HuH-7.5 (cell line): ENCODE results near the gene TTF2.
"Not testable (repeated sequence)": the region's sequence is repeated elsewhere in the genome, so short reads cannot be mapped to it uniquely, and the experiment has no call there.

Experiments used
- DNase-seq: peaks from one replicate; pipeline ENCODE4 v3.0.0; 2011; ENCODE audit warnings: low spot score

TTF2 gene

DNA sequence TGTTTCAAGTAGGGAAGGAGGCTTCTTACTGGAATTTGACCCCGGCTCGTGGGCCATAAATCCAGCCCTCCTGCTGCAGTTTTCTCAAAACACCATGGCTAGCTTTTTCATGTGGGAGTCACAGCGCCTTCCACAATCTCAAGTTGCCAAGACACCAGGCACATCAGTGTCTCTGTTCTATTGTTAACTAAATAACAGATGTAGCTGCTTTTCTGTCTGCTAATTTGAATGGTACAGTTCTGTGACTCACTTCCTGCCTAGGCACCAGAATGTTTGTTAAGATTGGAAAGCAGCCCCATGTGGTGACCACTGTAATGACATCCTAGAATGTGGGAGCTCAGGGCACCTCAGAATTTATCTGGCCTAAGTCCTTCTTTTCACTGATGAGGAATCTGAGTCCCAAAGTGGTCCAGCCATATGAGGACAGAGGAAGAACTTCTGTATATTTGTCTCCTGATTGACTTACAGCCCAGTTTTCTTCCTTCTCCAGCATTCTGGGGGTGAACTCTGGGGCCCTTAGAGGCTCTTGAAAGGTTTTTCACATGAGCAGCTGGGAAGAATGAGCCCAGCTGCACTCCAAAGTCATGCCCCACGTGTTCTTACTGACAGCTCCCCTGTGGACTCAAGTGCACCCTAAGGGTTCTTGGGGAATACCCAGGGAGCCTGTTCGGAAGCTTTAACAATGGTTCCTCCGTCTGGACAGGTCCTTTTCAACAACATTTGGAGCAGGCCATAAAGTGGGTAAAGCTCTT is 33.9 kb downstream of the TTF2 start:
- no peak for DNase-seq

DNA sequence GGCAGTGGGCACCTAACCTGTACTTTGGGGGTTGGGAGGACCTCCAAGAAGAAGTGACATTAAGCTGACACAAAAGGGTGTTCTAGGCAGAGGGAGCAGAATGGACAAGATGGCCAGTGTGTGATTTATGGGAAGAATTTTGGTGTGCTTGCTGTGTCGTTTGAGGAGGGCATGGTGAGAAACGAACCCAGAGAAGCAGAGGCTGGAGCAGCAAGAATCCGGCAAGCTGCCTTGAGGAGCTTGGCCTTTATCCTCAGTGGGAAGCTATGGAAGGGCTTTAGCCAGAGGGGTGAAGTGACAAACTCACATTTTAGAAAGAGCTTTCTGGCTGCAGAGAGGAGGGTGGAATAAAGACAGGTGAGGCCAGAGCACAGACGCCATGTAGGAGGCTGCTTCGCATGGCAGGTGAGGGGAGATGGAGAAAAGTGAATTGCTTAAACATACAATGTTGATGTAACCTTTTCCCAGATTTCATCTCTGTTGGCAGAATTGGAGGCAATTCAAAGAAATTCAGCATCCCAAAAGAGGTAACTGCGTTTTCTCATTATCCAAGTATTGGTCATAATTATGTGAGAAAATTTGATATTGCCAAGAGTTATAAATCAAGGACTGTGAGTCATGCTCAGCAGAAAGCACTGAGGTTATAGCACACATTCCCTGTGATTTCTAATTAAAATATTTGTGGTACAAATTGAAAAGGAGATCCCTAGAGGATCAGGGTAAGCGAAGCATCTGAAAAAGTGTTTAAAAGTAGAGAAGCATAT is 34.9 kb downstream of the TTF2 start:
- no peak for DNase-seq

- no peak for DNase-seq
These were observed 36.9 kb downstream of the TTF2 start for GRCh38 chr1:117096951-117097408.

- DNase-seq = no peak
These were observed 37.3 kb downstream of the TTF2 start for GRCh38 chr1:117097443-117097842.

DNA sequence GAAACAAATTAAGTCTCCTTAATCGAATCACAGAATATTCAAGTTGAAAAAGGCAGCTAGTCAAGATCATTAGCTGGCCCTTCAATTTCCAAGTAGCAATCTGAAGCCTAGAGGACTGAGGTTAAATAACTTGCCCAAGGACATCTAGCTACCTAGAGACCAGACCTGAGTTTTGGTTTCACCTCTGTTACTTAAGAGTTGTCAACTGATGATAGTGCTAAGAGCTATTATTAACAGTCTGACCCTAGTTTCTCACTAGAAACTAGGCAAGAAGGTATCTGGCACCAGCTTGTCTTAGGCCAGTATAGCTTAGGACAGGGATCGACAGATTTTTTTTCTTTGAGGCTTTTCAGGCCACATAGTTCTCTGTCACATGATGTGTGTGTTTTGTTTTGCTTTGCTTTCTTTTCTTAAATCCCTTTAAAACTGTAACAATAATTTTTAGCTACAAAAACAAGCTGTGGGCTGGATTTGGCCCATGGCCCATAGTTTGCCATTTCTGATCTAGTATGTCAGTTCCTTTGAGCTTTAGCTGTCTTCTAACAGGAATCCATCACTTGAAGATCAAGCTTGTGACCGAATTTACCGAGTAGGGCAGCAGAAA is 38.3 kb downstream of the TTF2 start:
- no peak for DNase-seq

DNA sequence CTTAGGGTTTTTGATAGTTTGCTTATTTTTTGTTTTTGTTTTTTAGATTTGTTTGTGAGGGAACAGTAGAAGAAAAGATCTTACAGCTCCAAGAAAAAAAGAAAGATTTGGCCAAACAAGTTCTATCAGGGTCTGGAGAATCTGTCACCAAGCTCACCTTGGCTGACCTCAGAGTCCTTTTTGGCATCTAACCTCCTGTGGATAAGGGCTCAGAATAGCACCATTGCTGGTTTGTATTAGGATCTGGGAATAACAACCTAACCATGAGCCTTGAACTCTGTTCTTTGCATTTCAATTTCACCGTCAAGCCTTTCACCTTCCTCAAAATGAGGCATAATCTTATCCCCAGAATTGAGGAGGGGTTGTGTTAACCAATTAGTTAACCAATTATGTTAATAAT is 41.2 kb downstream of the TTF2 start:
- no peak for DNase-seq

DNA sequence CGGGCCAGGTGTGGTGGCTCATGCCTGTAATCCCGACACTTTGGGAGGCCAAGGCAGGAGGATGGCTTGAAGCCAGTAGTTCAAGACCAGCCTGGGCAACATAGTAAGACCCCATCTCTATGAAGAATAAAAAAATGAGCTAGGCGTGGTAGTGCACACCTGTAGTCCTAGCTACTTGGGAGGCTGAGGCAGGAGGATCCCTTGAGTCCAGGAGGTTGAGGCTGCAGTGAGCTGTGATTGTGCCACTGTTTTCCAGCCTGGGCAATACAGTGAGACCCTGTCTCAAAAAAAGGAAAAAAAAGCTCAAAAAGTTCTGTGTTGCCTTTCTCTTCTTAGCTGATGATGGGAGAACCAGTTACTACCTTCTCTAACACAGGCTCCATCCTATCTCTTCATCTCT is 41.7 kb downstream of the TTF2 start:
- DNase-seq = not testable (repeated sequence)

DNA sequence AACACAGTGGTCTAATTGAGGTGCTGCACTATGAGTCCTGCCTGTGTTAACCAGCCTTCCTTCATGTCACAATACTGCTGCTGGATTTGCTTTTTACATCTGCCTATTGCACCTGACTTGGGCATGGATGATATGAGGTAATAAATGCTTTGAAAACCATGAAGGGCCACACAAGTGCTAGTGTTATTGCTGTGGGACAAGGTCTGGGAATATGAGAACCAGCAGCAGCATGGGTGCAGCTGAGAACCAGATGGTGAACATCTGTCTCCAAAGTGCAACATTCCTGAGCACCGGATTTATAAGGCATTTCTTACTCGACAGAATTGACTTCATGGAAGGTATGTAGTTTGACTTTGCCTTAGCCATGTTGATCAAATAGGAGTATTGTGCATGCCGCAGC is 44.9 kb downstream of the TTF2 start:
- DNase-seq = no peak

- no peak for DNase-seq
These were observed 45.6 kb downstream of the TTF2 start for GRCh38 chr1:117105722-117106121.

- no peak for DNase-seq
These were observed 46.4 kb downstream of the TTF2 start for GRCh38 chr1:117106478-117106877.

GRCh38 chr1:117107364-117107763 is 47.2 kb downstream of the TTF2 start:
- DNase-seq = no peak

- no peak for DNase-seq
These were observed 50.6 kb downstream of the TTF2 start for GRCh38 chr1:117110774-117111173.

DNA sequence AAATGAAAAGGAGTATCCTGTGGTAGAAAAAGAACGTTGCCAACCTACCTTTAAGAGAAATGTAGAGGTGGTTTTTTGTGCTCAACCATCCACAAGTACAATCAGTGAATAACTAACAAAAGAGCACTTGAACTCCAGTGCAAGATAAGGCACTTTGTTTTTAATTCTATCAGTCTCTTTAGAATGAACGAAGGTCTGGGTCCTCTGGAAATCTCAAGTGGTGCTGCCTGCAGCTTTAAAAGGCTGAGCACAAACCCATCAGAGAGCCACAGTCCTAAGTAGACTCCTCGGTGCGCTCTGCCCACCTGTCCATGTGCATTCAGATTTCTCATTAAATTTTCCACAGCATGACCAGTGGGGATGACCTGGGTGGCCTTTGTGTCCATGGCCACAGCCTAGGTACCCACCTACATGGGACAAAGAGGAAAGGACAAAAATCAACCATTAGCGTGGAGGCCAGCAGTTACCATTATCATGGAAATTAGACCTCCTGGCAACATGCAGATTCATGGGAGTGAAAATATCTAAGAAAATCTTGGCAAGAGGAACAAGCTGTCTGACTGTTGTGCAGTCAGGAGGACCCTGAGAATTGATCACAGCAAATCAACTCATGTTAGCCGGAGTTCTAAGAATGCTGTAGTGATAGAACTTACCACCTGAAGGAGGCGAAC is 52.1 kb downstream of the TTF2 start:
- no peak for DNase-seq

DNA sequence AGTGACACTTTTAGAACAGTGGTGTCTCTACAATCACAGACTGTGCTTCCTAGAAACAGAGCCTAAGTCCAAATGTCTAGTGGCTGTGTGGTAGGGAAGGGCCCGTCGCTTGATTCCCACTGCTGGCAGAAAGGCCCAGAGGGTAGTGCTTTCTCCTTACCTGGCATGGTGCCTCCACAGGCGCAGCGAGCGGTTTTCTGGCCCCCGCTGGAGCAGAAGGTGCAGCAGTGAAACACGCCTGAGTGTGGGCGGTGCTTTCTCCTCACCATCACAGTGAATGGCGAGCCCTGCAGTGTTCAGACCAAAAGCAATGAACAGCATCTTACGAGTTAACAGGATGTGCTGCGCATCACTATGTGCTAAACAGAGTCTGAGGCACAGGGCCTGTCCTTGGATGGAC is 53.1 kb downstream of the TTF2 start:
- no peak for DNase-seq

- DNase-seq = no peak
These were observed 54.8 kb downstream of the TTF2 start for GRCh38 chr1:117114877-117115276.

- DNase-seq = no peak
These were observed 56.1 kb downstream of the TTF2 start for GRCh38 chr1:117116090-117116783.

- no peak for DNase-seq
These were observed 56.6 kb downstream of the TTF2 start for GRCh38 chr1:117116784-117117130.

GRCh38 chr1:117117697-117118096 is 57.6 kb downstream of the TTF2 start:
- no peak for DNase-seq

GRCh38 chr1:117118137-117118536 is 58.0 kb downstream of the TTF2 start:
- no peak for DNase-seq

- not testable (repeated sequence) for DNase-seq
These were observed 59.0 kb downstream of the TTF2 start for GRCh38 chr1:117119144-117119543.

DNA sequence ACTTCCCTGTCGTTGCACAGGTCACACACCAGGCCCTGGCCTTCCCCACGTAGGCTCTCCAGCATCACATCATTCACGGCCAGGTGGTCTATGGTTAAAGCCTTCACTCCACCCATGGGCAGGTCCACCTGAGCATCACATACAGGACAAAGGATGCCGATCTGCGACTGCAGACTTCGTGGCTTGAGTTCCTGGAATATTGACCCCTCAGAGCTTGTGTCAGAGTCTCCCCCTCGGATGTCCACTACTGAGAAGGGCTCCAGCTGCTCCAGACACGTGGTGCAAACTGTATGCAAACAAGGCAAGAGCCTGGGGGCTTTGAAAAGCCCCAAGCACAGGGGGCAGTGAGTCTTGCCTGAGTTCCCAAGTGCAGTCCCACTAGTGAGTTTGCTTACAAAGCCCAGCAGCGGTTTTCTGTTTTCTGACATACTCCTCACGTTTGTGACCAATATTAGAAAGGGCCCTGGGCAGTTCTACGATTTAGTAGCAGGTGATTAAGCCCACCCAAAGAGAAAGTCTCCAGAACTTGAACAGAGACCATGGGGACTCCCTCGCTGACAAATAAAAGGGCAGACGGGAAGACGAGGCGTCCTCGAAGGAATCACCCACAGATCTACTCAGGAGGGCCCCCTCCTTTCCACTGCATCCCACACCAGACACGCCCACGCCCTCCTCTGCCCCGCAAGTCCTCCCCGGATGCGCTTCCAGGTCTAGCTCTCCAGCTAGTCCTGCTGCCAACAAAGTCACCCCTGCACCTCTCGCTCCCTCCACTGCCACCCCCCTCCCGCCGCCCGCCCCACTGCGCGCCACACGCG is 60.9 kb downstream of the TTF2 start:
- DNase-seq = peak; percentile 39
